ENCODE data around the gene SRRD.
A peak's percentile ranks its signal among the peaks of the same experiment; 100 is the strongest.

Gene SRRD

GRCh38 chr22:26484360-26484706 lies 656 bp downstream of the SRRD start:
- no peak for DNase-seq

- no peak for DNase-seq
These were observed 1.3 kb downstream of the SRRD start for GRCh38 chr22:26485013-26485412.

GRCh38 chr22:26485806-26486390 lies 2.2 kb downstream of the SRRD start:
- DNase-seq = no peak

- DNase-seq = no peak
These were observed 2.7 kb downstream of the SRRD start for GRCh38 chr22:26486394-26486793.

- DNase-seq = no peak
These were observed 4.3 kb downstream of the SRRD start for GRCh38 chr22:26487996-26488395.

- no peak for DNase-seq
These were observed 5.9 kb downstream of the SRRD start for GRCh38 chr22:26489447-26490036.

GRCh38 chr22:26492220-26492619 lies 8.5 kb downstream of the SRRD start:
- no peak for DNase-seq

- DNase-seq = no peak
These were observed 10.8 kb downstream of the SRRD start for GRCh38 chr22:26494506-26494905.

- DNase-seq = no peak
These were observed 12.8 kb downstream of the SRRD start for GRCh38 chr22:26496456-26496855.

- DNase-seq = no peak
These were observed 15.6 kb downstream of the SRRD start for GRCh38 chr22:26499188-26499703.

- DNase-seq = no peak
These were observed 18.3 kb downstream of the SRRD start for GRCh38 chr22:26501996-26502395.

GRCh38 chr22:26502688-26503561 lies 19.2 kb downstream of the SRRD start:
- DNase-seq = peak; percentile 36

- DNase-seq = no peak
These were observed 20.1 kb downstream of the SRRD start for GRCh38 chr22:26503758-26504157.

GRCh38 chr22:26508148-26508547 lies 24.5 kb downstream of the SRRD start:
- no peak for DNase-seq

- peak; percentile 90 for DNase-seq
These were observed 28.6 kb downstream of the SRRD start, which contains the start of gene TFIP11 for GRCh38 chr22:26512149-26512793. TSS of gene TFIP11 (minus strand) at chr22:26512473. CDS start at chr22:26510272, 2,201 bp downstream.

- no peak for DNase-seq
These were observed 30.2 kb downstream of the SRRD start for GRCh38 chr22:26513838-26514237.

- DNase-seq = no peak
These were observed 30.9 kb downstream of the SRRD start for GRCh38 chr22:26514419-26515161.

GRCh38 chr22:26515931-26516330 lies 32.3 kb downstream of the SRRD start:
- DNase-seq = no peak

GRCh38 chr22:26516503-26516902 lies 32.8 kb downstream of the SRRD start:
- DNase-seq = no peak

- DNase-seq = no peak
These were observed 33.8 kb downstream of the SRRD start for GRCh38 chr22:26517429-26517828.

GRCh38 chr22:26522012-26522411 lies 38.3 kb downstream of the SRRD start:
- DNase-seq = no peak

- no peak for DNase-seq
These were observed 38.9 kb downstream of the SRRD start for GRCh38 chr22:26522592-26522991.

- no peak for DNase-seq
These were observed 41.2 kb downstream of the SRRD start for GRCh38 chr22:26524870-26525269.

Data from T-helper 9 cell (primary cell).